ENCODE measurements around the gene GSTM5.
A peak's percentile ranks its signal among the peaks of the same experiment; 100 is the strongest.
"Not testable (repeated sequence)": the region's sequence is repeated elsewhere in the genome, so short reads cannot be mapped to it uniquely, and the experiment has no call there.

The GSTM5 gene

DNA sequence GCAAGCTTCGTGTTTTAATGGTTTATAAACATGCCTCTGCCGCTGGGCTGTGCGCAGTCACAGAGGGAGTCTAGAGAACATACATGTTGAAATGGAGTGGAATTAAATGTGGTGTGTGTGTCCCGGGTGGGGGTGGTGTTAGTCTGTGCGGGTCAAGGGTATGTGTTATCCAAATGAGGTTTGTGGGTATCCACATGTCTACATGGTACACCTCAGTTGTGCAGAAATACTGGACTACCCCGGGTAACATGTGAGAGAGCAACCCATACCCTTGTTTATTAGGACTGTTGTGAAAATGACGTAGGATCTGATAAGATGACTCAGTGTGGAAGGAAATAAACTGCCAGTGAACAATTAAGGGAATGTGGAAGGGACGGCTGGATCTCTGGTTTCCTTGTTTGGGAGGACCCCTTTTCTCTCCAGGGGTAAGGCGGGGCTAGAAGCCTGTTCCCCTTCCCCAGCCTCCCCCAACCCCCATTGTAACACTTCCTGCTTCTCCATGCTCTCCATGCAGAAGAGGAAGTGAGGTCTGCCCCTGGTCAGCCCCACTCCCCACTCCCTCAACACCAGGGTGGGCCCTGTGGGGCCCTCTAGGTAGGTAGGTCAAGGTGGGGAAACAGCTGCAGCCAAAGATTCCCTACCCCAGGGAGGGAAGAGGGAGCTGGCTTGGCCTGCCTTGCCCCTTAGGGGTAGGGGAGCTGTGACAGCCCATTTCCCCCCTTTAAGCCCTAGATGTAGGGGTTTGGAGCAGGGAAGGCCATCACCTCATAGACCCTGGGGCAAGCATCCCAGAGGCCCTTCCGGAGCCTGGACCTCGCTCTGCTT, 51.0 kb downstream of the GSTM5 start:
- DNase-seq, result peak; percentile 52

DNA sequence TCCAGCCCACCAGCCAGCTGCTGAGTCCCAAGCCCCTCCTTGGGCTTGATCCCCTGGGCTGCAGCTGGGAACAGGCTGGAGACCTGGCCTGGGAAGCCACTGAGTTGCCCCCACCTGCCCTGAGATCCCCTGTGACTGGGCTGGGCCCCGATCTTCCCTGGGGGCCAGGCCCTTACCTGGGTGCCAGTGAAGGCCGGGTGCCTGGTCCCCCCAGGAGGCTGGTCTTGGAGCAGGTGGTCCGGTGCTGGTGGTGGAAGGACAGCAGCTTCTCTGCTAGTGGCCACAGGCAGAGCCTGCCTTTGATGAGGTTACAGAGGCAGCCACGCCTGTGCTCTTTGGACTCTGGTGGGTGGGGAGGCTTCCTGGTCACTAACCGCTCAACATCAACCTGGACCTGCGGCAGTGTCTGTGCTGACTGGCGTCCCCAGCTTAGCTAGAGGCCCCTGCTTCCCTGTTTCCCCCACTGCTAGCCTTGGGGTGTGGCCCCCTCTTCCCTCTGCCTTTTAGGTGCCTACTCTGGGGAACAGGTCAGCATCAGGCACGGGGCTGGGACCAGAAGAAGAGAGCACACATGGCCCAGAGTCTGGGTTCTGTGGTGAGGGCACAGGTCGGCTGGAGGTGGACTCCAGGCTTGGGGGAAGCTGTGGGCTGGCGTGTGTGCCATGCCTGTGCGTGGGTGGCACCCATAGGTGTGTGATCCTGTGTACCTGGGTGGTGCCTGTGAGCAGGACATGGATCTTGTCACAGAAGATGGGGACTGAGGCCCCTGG, 51.8 kb downstream of the GSTM5 start, which contains the start of gene EPS8L3:
TSS of gene EPS8L3 (minus strand) at position 278 of the 770 bp plus-strand sequence. CDS start 2,174 bp downstream, outside the sequence.
- no peak for DNase-seq

DNA sequence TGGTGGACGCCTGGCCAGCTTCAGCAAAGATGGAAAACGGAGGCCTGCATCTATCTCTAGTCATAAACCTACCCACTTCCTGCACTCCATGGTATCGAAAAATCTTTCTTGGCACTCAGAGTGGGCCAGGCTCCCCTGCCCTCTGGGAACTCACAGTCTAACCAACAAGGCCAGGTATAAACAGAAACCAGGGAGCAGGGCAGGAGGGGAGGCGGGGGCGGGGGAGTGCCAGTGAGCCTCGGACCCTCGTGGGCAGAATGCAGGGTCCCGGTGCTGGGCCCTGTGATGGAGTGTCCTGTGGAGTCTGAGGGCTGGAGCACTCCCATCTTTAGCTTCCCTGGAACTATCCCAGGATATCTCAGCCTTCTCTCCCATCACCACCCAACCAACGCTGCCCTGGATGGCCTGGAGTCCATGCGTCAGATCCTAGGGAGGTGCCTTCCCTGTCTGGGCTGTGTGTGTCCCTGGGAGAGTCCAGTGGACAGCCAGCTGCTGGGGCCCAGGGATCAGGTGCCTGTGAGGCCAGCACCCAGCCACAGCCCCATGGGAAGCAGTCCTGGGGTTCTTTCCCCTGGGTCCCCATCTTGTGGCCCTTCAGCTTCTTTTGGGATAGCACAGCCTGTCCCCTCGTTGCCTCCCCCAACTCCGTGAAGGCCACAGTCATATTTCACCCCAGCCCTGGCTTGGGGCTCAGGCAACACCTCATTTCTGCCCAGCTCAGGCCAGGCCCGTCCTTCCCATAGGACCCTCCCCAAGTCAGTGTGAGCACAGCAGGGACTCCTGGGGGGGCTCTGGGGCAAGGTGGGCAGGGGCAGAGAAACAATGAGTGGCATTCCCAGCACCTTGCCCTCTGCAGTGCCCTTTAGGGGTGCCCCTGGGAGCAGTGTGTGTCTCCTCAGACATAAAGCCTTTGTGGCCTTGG, 52.8 kb downstream of the GSTM5 start:
- no peak for DNase-seq

DNA sequence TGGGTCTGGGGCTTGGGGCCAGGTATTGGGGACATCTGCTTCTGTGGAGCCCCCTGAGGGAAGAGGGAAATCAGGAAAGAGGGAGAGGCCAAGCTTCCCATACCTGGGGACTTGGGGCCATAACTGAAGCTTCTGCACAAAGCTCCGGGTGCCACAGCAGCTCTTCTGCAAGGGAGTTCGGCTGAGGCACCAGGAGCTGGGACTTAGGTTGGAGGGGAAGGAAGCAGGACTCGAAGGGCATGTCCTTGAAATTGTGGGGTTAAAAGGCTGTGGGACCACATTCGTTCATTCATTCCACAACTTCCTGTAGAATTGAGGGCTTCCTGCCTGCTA, 53.4 kb downstream of the GSTM5 start:
- DNase-seq, result no peak

DNA sequence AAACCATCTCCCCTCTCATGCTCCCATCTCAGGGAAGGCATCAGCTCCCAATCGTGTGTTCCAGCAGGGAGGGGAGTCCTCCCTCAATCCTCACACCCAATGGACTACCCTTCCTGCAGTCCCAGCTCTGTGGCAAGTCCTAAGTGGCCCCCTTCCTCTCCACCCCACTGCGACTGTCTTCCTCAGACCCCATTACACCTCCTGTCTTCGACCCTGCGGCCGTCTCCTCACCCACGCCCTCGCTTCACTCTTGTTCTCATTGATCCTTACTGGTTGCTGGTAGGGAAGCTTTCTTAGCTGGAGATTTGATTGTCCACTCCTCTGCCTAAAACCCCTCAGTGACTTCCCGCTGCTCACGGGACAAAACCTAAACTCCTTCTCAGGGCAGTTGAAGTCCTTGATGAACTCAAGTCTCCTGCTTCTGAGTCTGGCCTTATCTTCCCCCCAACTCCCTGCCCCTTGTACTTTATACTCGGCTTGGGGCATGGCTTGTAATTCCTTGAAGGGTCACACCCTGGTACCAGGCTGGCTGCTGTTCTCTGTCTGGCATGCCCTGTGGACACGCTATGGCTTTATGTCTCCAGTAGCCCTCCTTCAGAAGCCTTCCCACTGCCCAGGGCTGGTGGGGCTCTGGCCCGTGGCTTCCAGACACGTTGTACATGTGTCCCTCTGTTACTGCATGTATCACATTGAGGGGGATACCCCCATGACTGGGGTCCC, 54.0 kb downstream of the GSTM5 start:
- no peak for DNase-seq

DNA sequence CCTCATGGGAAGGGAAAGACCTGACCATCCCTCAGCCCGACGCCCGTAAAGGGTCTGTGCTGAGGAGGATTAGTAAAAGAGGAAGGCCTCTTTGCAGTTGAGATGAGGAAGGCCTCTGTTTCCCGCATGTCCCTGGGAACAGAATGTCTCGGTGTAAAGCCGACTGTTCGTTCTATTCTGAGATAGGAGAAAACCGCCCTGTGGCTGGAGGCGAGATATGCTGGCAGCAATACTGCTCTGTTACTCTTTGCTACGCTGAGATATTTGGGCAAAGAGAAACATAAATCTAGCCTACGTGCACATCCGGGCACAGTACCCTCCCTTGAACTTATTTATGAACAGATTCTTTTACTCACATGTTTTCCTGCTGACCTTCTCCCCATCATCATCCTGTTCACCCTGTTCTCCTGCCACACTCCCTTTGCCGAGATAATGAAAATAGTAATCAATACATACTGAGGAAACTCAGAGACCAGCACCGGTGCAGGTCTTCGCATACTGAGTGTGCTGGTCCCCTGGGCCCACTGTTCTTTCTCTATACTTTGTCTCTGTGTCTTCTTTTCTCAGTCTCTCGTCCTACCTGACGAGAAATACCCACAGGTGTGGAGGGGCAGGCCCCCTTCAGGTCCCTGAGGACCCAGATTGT, 55.1 kb downstream of the GSTM5 start:
- not testable (repeated sequence) for DNase-seq
